A549 (cell line): ENCODE results near the gene NTM. TPM values are rescaled to one million over a fixed set of nuclear protein-coding genes. Genes with fewer than 3 reads are reported as not detected.

Experiments used
- ATAC-seq, 2 experiments: fragments of 200-7000 bp in 1 of 2; fragments of >200 bp in 1 of 2; cut with Nextera tagmentation in 1 of 2; cut with Tn5 transposase in 1 of 2; 3 replicates each; pipeline versions ENCODE4 v1.8.0 to v1.9.1; 2018 to 2020; ENCODE audit warnings: mild to moderate bottlenecking in 1 of 2, moderate library complexity in 1 of 2
- CTCF ChIA-PET: fragments of 300-600 bp; sonication (Branson Sonifier 250); formaldehyde crosslinking; extraction: SDS; loops from one replicate; lab custom pipeline; 2021; ENCODE audit warnings: antibody characterized with exemption, inconsistent platforms; lab: Yijun Ruan, JAX
- POLR2A ChIA-PET: fragments of 350-600 bp; formaldehyde crosslinking; extraction: SDS; loops from one replicate; lab custom pipeline; 2021; ENCODE audit warnings: antibody characterized with exemption, inconsistent platforms; lab: Yijun Ruan, JAX
- DNase-seq, 2 experiments: peaks; one replicate each; pipeline versions ENCODE4 v3.0.0 to v3.0.0-alpha.2; 2011 to 2016; ENCODE audit warnings: low read depth in 1 of 2, low spot score in 1 of 2
- FAIRE-seq: peaks from 2 replicates; lab custom pipeline; 2011; peaks lifted over from hg19 to GRCh38; lab: Jason Lieb, UNC
- H3K27ac ChIP-seq, 2 experiments: fragments of >200 bp; sonication (Bioruptor Twin); formaldehyde crosslinking; 3 replicates each; pipeline ENCODE4 v1.5.1; 2016 to 2017
- H3K4me1 ChIP-seq: fragments of >200 bp; sonication (Bioruptor Twin); formaldehyde crosslinking; 3 replicates; pipeline ENCODE4 v1.6.1; 2016
- H3K4me2 ChIP-seq: fragments of >200 bp; sonication (Bioruptor Twin); formaldehyde crosslinking; 3 replicates; pipeline ENCODE4 v1.6.1; 2016
- H3K4me3 ChIP-seq: fragments of >200 bp; sonication (Bioruptor Twin); formaldehyde crosslinking; 3 replicates; pipeline ENCODE4 v1.5.1; 2016
- H3K9me3 ChIP-seq: fragments of >200 bp; sonication (Bioruptor Twin); formaldehyde crosslinking; 3 replicates; pipeline ENCODE4 v1.6.1; 2016
- BHLHE40 ChIP-seq: IDR thresholded peaks from 2 replicates; pipeline ENCODE4 v1.6.1; 2012; ENCODE audit warnings: low read depth, low read length, inconsistent platforms
- EHF ChIP-seq: fragments of 250-450 bp; sonication (Bioruptor Pico); IDR thresholded peaks from 2 replicates; pipeline ENCODE4 v1.5.0; 2020; ENCODE audit warnings: mild to moderate bottlenecking
- EHMT2 ChIP-seq: fragments of 200-600 bp; sonication (generic); IDR thresholded peaks from 2 replicates; pipeline ENCODE4 v1.6.1; 2016; ENCODE audit warnings: antibody characterized with exemption, low read depth, mild to moderate bottlenecking, moderate library complexity
- FOSL2 ChIP-seq, 2 experiments: fragments of 450-650 bp in 1 of 2; fragments of >200 bp in 1 of 2; sonication (Bioruptor Twin) in 1 of 2; formaldehyde crosslinking; IDR thresholded peaks; 2 replicates each; pipeline versions ENCODE4 v1.5.0 to v1.6.1; 2016 to 2020; ENCODE audit warnings: mild to moderate bottlenecking in 1 of 2, moderate library complexity in 1 of 2
- GATA3 ChIP-seq: IDR thresholded peaks from 2 replicates; pipeline ENCODE4 v1.6.1; 2012; ENCODE audit warnings: borderline replicate concordance
- HEYL ChIP-seq: fragments of 250-450 bp; sonication (Bioruptor Pico); IDR thresholded peaks from 2 replicates; pipeline ENCODE4 v1.8.0; 2021; ENCODE audit warnings: mild to moderate bottlenecking, moderate library complexity
- HOXB13 ChIP-seq: fragments of 250-450 bp; sonication (Bioruptor Pico); IDR thresholded peaks from 2 replicates; pipeline ENCODE4 v1.5.0; 2020; ENCODE audit warnings: low read depth, mild to moderate bottlenecking, moderate library complexity
- JUNB ChIP-seq: fragments of >200 bp; sonication (Bioruptor Twin); formaldehyde crosslinking; IDR thresholded peaks from 2 replicates; pipeline ENCODE4 v1.6.1; 2016
- KDM5A ChIP-seq: fragments of 200-600 bp; sonication (generic); IDR thresholded peaks from 2 replicates; pipeline ENCODE4 v1.6.1; 2016; ENCODE audit warnings: antibody characterized with exemption, mild to moderate bottlenecking
- MAFK ChIP-seq: fragments of 450-650 bp; IDR thresholded peaks from 2 replicates; pipeline ENCODE4 v1.6.1; 2014; ENCODE audit not compliant: partially characterized antibody
- PHF8 ChIP-seq: fragments of 200-600 bp; sonication (generic); IDR thresholded peaks from 2 replicates; pipeline ENCODE4 v1.6.1; 2016; ENCODE audit warnings: low read depth, mild to moderate bottlenecking, antibody characterized with exemption, moderate library complexity, borderline replicate concordance
- RCOR1 ChIP-seq: fragments of 150-350 bp; IDR thresholded peaks from 2 replicates; pipeline ENCODE4 v1.6.1; 2014; ENCODE audit warnings: antibody characterized with exemption, low read length, low read depth
- RFX5 ChIP-seq: fragments of 450-650 bp; IDR thresholded peaks from 2 replicates; pipeline ENCODE4 v1.7.1; 2014; ENCODE audit warnings: antibody characterized with exemption, mild to moderate bottlenecking, moderate library complexity
- TP53 ChIP-seq: fragments of 250-450 bp; sonication (Bioruptor Pico); IDR thresholded peaks from 2 replicates; pipeline ENCODE4 v1.5.0; 2021; ENCODE audit warnings: mild to moderate bottlenecking, moderate library complexity
- ZC3H11A ChIP-seq: fragments of 450-650 bp; IDR thresholded peaks from 2 replicates; pipeline ENCODE4 v1.6.1; 2014; ENCODE audit warnings: antibody characterized with exemption, mild to moderate bottlenecking
- ZNF302 ChIP-seq: fragments of 250-450 bp; sonication (Bioruptor Pico); IDR thresholded peaks from 2 replicates; pipeline ENCODE4 v1.9.0; 2021; ENCODE audit warnings: inconsistent platforms, mild to moderate bottlenecking, moderate library complexity
- WGBS: methylation state at CpG from one replicate; pipeline ENCODE4 v1.1.6; 2017; ENCODE audit errors: missing lambda C conversion rate; 5-methylcytosine and 5-hydroxymethylcytosine counted together
- polyA plus RNA-seq, 4 experiments: library from polyadenylated mRNA; depleted of rRNA in 3 of 4; stranded (reverse); fragments of >200 nt; fragmentation: RNase III in 1 of 4; extraction: RNeasy Plus Mini Kit Qiagen cat#74134 plus additional on column Dnase treatment in 1 of 4; gene quantifications; 2 replicates in 3 of 4; 3 replicates in 1 of 4; pipeline ENCODE4 v1.2.3, GENCODE V29; 2011 to 2017
- TF ChIP-seq, protein P1 (sequence below): IDR thresholded peaks from 2 replicates; pipeline ENCODE4 v1.6.1; 2012
- TF ChIP-seq, protein P2 (sequence below): fragments of >200 bp; sonication (Bioruptor Twin); formaldehyde crosslinking; IDR thresholded peaks from 2 replicates; pipeline ENCODE4 v1.6.1; 2016
- TF ChIP-seq, protein P3 (sequence below): fragments of 200-600 bp; sonication (generic); IDR thresholded peaks from 2 replicates; pipeline ENCODE4 v1.6.1; 2016; ENCODE audit warnings: antibody characterized with exemption, mild to moderate bottlenecking, moderate library complexity

The NTM gene
- polyA plus RNA-seq, 2 of the 4 experiments (the other 2 are of a cell fraction), result not detected

DNA sequence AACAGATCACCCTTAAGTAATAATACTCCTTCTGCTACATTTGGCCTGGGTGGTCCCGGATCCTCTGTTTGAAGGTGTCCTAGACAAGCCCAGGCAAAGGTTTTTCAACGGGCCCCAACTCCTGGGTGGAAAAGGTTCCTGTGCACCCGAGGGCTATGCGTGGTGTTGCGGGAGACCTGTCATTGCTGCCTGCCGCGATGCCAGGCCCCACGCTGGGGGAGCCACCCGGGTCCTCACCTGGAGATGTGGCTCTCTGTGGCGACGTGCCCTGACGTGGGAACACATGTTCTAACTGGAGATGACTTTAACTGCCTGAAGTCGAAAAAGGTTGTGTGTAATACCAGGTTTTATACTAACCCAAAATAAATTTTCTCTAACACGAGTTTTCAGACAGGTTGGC, 467.1 kb downstream of the NTM start:
- ChIA-PET CTCF (no interaction called here), POLR2A (no interaction called here)
- no peaks in the 10 kb centered on the region for H3K4me1 ChIP-seq
- FAIRE-seq (no peak), DNase-seq (no peak), ATAC-seq (no peak)
- no peak overlapping the region for H3K27ac ChIP-seq
- H3K4me3 ChIP-seq, result no peak overlapping the region
- 17% methylated on average over 11 of the region's 14 CpGs for WGBS
- TF ChIP-seq EHF (CRISPR knock-in tag), result no peak
- TF ChIP-seq PHF8, result no peak
- no peak for TF ChIP-seq RCOR1
- TF ChIP-seq RFX5, result no peak
- TF ChIP-seq, protein P1, sequence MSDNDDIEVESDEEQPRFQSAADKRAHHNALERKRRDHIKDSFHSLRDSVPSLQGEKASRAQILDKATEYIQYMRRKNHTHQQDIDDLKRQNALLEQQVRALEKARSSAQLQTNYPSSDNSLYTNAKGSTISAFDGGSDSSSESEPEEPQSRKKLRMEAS, result no peak
- TF ChIP-seq, protein P2, sequence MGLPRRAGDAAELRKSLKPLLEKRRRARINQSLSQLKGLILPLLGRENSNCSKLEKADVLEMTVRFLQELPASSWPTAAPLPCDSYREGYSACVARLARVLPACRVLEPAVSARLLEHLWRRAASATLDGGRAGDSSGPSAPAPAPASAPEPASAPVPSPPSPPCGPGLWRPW, result no peak
- TF ChIP-seq HOXB13, result no peak
- no peak for TF ChIP-seq ZNF302
- TF ChIP-seq JUNB, result no peak
- no peak for TF ChIP-seq FOSL2 (IDR thresholded peaks at IDR 0.05)
- no peak for TF ChIP-seq FOSL2 (CRISPR knock-in tag; IDR thresholded peaks at IDR 0.05)
- no peak for TF ChIP-seq HEYL
- TF ChIP-seq KDM5A, result no peak
- TF ChIP-seq GATA3, result no peak
- no peak for TF ChIP-seq TP53 (CRISPR knock-in tag)
- H3K9me3 ChIP-seq, result no peaks in the 10 kb centered on the region
- no peak overlapping the region for H3K4me2 ChIP-seq

DNA sequence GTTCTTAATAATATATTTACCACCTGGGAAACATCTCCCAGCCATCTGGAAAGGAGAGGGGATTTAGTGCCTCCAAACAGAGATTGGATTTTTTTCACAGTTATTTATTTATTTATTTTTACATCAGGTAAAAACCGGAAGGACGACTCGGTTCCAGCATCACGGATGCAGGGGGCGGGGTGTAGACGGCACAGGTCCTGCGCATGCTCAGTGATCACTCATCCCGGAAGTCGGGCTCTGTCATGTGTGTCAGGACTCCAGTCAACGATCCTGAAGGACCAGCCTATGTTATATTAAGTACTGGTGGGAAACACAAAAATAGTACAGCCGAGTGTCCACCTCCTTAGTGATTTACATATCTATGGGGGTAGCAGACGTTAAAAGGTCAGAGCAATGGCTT, 467.6 kb downstream of the NTM start:
- H3K4me3 ChIP-seq, result no peak overlapping the region
- ATAC-seq, result no peak
- no peak for DNase-seq
- ChIA-PET POLR2A (no interaction called here), CTCF (no interaction called here)
- H3K4me2 ChIP-seq, result no peak overlapping the region
- 28% methylated on average over 11 of the region's 12 CpGs for WGBS
- no peak overlapping the region for H3K27ac ChIP-seq
- no peaks in the 10 kb centered on the region for H3K9me3 ChIP-seq
- no peak for FAIRE-seq
- H3K4me1 ChIP-seq, result no peaks in the 10 kb centered on the region
- TF ChIP-seq, protein P3, sequence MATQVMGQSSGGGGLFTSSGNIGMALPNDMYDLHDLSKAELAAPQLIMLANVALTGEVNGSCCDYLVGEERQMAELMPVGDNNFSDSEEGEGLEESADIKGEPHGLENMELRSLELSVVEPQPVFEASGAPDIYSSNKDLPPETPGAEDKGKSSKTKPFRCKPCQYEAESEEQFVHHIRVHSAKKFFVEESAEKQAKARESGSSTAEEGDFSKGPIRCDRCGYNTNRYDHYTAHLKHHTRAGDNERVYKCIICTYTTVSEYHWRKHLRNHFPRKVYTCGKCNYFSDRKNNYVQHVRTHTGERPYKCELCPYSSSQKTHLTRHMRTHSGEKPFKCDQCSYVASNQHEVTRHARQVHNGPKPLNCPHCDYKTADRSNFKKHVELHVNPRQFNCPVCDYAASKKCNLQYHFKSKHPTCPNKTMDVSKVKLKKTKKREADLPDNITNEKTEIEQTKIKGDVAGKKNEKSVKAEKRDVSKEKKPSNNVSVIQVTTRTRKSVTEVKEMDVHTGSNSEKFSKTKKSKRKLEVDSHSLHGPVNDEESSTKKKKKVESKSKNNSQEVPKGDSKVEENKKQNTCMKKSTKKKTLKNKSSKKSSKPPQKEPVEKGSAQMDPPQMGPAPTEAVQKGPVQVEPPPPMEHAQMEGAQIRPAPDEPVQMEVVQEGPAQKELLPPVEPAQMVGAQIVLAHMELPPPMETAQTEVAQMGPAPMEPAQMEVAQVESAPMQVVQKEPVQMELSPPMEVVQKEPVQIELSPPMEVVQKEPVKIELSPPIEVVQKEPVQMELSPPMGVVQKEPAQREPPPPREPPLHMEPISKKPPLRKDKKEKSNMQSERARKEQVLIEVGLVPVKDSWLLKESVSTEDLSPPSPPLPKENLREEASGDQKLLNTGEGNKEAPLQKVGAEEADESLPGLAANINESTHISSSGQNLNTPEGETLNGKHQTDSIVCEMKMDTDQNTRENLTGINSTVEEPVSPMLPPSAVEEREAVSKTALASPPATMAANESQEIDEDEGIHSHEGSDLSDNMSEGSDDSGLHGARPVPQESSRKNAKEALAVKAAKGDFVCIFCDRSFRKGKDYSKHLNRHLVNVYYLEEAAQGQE, result no peak
- TF ChIP-seq, protein P1, result no peak
- TF ChIP-seq BHLHE40, result no peak
- no peak for TF ChIP-seq HEYL
- TF ChIP-seq EHMT2, result no peak
- no peak for TF ChIP-seq JUNB
- TF ChIP-seq ZC3H11A, result no peak

DNA sequence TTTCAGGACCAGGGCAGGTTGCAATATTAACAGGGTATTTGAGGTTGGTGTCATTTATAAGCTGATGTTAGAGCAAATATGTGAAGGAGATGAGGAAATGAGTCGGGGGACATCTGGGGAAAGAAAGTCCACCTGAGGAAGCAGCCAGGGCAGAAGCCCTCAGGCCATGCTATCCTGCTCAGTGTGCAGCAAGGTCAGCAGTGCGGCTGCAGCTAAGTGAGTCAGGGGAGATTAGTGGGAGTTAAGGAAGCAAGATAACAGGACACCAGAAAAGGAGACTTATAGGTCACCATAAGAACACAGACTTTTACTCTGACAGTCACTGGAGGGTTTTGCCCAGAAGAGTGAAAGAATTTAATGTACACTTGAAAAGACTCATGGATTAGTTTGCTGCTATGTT, 468.9 kb downstream of the NTM start:
- no peak overlapping the region for H3K4me2 ChIP-seq
- H3K4me3 ChIP-seq, result no peak overlapping the region
- no peak overlapping the region for H3K27ac ChIP-seq
- no peak for FAIRE-seq
- TF ChIP-seq ZNF302, result no peak
- TF ChIP-seq MAFK, result no peak
- TF ChIP-seq, all 56 proteins: peak for 0
- ATAC-seq (no peak), DNase-seq (no peak)
- ChIA-PET CTCF (no interaction called here), POLR2A (no interaction called here)
- Histone ChIP-seq H3K4me1 (no peaks in the 10 kb centered on the region), H3K9me3 (no peaks in the 10 kb centered on the region)
- 50% methylated on average over 2 of the region's 2 CpGs for WGBS
